A172 (cell line): ENCODE data around the gene SPO11. TPM values are rescaled to one million over a fixed set of nuclear protein-coding genes. Genes with fewer than 3 reads are reported as not detected.
A peak's percentile ranks its signal among the peaks of the same experiment; 100 is the strongest.

Experiments
- DNase-seq: peaks from one replicate; pipeline ENCODE4 v3.0.0-alpha.2; 2015; ENCODE audit warnings: low spot score
- total RNA-seq: library from RNA; depleted of rRNA; stranded (reverse); fragments of >200 nt; shearing (Covaris generic); gene quantifications from 2 replicates; pipeline ENCODE4 v1.2.3, GENCODE V29; 2014

The SPO11 gene
- total RNA-seq, 1 experiment from 2014 or later = not detected

GRCh38 chr20:57310821-57311514 is 18.6 kb upstream of the SPO11 start:
- DNase-seq = no peak

DNA sequence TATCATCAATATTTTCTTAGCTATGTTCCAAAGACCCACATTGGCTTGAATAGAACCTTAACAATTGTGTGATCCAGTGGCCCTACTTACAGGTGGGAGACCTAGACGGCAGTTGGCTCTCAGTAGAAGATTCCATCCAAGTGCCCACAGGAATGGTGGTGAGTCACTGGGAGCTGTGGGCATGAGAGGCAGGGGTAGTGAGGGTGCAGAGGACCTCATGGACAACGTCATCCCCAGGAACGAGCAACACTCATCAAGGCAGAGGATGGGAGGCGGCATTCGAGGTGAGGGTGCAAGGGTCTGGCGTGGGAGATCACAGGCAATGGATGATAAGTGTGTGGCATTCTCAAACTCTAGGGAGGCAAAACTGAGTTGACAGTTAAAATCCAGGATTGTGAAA is 17.5 kb upstream of the SPO11 start:
- DNase-seq = no peak

GRCh38 chr20:57313230-57313629 is 16.4 kb upstream of the SPO11 start:
- DNase-seq = no peak

- no peak for DNase-seq
Observed at GRCh38 chr20:57313951-57314350, 15.7 kb upstream of the SPO11 start.

DNA sequence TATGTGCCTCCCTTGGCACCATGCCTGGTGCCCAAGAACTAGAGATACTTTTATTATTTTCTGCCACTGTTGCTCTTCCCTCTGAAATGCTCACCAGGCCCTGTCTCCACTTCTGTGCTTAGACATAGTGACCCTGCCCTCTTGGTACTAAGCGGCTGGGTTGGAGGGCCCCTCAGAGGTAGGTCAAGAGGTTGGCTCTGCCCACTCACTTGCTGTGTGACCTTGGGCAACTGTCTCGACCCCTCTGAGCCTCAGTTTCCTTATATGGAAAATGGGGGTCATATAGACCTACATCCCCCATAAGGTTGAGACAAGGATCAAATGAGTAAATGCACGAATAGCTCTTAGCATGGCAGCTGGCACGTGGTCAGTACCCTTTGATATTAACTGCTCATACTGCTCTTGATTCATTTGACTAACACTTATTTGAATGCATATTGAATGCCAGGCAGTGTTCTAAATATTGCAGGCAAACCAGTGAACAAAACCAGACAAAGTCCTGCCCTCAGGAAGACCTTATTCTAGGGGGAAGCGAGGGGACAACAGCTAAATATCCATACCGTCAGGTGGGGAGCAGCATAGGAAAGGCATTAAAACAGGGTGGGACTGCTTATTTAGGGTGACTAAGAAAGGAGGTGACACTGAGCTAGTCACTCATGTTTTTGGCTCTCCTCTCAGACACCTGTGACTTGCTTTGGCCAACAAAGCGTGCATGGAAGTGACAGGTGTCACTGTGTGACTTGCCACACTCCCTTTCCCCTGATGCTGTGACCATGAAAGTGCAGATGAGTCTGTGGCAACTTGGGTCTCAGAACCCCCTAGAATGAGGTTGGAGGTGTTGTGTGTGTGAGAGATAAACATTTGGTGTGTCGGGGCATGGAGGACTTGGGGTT is 14.3 kb upstream of the SPO11 start:
- no peak for DNase-seq

GRCh38 chr20:57315976-57316480 is 13.6 kb upstream of the SPO11 start:
- no peak for DNase-seq

DNA sequence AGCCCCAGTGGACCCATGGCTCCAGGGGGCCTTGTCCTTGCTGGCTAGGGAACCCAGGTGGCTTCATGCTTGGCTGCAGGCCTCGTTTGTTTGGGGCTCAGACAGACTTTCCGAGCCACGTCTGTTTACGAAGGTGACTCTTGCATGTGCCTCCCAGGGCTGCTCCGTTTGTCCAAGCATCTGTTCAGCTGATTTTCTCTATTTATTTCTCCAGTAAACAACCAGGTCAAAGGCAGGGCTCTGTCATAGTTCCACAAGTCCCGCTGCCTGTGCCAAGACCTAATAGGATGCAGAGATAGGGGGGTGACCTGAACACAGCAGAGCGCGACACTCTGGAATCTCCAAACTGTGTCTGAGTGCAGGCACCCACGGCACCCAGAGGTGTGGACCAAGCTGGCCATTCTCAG is 12.8 kb upstream of the SPO11 start:
- DNase-seq = no peak

GRCh38 chr20:57317316-57317788 is 12.3 kb upstream of the SPO11 start:
- no peak for DNase-seq

DNA sequence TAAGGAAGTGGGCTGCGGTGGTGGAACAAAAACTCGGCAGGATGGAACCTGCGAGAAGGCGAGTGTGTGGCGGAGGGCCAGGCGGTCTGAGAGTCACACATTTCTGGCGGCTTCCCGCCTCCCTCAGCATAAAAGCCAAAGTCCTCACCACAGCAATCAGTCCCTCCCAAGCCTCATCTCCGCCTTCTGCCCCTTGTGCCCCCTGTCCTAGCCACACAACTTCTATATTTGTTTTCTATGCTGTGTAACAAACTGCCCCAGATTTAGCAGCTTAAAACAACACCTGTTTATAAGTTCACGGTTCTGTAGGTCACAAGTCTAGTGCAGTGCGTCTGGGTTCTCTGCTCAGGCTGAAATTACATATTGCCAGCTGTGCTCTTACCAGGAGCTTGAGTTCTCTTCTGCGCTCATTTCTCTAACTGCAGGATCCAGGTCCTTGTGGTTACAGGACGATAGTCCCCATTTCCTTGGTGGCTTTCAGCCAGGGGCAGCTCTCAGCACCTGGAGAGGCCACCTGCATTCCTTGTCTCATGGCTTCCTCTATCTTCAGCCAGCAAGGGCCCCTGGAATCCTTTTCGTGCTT is 11.7 kb upstream of the SPO11 start:
- no peak for DNase-seq

DNA sequence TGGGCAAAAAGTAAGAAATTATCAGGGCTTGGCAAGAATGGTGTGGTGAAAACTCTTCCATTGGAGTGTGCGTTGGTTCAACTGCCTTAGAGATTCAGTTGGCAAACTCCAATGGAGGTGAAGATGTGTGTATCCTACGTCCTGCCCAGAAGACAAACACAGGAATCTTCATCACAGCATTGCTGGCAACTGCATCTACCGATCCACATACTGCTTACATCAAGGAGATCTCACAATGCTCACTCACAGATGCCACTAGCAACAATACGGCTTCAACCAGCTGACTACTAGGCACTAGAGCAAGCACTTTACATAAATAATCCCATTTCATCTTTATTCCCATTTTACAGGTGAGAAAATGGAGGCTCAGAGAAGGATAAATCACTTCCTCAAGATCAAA is 10.0 kb upstream of the SPO11 start:
- no peak for DNase-seq

DNA sequence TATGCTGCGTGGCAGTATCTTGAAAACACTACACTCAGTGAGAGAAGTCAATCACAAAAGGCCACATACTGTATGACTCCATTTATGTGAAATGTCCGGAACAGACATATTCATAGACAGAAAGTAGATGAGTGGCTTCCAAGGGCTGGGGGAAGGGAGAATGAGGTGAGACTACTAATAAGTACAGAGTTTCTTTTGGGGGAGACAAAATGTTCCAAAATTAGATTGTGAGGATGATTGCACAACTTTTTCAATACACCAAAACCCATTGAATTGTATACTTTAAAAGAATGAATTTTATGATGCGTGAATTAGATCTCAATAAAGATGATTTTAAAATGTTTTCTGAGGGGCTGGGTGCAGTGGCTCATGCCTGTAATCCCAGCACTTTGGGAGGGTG is 9.2 kb upstream of the SPO11 start:
- no peak for DNase-seq

DNA sequence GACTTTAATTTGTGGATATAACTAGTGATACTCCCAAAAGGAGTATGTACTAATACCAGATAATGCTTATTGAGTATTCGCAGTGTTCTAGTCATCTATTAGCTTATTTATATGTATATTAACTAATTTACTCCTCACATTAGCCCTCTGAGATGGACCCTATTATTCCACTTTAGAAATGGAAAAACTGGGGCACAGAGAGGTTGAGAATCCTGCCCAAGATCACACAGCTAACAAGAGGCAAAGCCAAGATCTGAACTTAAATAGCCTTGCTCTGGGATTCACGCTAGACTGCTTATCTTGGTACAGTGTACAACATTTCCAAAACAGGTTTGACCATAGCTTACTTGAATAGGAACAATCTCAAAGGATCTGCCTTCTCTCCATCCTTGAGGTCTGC is 8.5 kb upstream of the SPO11 start:
- DNase-seq = no peak

DNA sequence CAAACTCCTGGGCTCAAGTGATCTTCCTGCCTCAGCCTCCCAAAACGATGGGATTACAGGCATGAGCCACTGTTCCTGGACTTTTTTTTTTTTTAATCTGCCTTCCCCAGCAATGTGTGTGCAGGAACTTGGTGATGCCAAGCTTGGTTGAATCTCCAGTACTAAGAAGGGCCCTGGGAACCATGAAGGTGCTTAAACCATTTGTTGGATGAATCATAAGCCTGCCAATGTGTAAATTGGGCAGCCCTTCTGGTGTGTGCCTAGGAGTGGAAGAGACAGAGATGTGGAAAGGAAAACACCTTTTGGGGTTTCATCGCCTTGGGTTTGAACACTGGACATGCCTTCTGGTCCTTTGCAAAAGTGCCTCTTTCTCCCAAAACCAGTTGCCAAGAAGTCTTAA is 7.1 kb upstream of the SPO11 start:
- peak; percentile 24 for DNase-seq

- peak; percentile 89 for DNase-seq
Observed at GRCh38 chr20:57323034-57323433, 6.6 kb upstream of the SPO11 start.

DNA sequence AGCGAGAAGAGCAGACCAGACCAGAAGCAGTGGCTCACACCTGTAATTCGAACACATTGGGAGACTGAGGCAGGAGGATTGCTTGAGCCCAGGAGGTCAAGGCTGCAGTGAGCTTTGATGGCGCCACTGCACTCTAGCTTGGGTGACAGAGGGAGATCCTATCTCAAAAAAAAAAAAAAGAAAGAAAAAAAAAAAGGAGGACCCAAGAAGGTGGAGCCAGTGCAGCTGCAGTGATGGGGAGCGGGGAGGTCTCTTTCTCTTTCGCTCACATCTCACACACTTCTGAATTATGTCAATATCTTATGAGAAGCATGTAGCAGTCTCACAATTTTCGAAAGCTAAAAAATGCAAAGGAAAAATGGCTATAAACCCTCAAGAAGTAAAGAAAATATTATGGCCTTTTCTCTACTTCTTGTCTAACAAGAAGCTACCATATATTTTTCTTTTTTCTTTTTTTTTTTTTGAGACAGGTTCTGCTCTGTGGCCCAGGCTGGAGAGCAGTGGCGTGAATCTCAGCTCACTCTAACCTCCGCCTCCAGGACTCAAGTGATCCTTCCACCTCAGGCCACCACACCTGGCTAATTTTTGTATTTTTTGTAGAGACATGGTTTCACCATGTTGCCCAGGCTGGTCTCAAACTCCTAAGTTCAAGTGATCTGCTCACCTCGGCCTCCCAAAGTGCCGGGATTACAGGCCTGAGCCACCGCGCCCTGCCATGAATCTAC is 3.8 kb upstream of the SPO11 start:
- no peak for DNase-seq

DNA sequence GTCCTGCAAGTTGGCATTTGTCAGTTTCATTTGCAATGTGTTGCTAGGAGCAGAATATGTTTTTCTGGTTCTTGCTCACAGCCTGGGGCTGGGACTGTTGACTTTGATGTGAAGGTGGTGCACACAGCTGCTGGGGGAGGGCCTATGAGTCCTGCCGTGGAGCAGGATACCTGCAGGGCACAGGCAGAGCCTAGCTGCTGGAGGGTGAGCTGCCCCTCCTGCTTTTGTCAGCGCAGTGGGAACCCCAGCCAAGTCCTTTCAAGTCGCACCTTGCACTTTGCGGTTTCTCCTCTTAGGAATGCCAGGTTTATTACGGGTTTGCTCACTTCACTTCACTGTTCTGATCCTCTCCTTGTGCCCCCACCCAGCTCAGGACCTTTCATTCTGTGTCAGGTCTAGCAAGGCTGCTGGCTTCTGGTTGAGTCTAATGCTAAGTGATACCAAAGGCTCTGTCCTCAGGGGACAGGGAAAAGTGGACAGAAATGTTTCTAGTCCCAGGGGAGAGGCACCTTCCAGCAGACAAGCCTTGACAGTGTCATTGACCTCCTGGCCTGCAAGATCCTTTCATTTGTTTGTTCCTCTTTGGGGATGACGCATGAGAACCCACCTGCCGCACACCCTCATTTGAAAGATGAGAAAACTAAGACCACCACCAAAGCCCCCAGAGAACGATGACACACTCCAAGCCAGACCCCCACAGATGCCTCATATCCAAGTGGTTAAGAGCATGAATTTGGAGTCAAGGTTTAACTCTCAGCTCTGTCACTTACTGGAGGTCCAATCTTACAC is 2.7 kb upstream of the SPO11 start:
- no peak for DNase-seq

DNA sequence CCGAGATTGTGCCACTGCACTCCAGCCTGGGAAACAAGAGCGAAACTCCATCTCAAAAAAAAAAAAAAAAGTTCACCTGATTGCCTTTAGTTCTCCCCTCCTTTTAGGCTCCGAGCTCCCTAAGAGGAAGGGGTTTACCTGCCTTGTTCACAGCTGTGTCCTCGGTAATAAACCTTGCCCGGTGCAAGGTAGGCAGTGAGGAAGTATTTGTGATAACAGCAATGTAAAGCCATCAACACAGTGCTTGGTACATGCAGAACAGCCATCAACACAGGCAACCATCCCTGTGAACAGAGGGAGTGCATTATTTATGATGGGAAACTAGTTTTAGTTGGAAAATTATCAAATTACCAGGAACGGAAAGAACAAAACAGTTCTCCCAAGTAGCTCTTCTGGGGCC is 1.8 kb upstream of the SPO11 start:
- no peak for DNase-seq

- no peak for DNase-seq
Observed at GRCh38 chr20:57330998-57331397, 1.4 kb downstream of the SPO11 start.

DNA sequence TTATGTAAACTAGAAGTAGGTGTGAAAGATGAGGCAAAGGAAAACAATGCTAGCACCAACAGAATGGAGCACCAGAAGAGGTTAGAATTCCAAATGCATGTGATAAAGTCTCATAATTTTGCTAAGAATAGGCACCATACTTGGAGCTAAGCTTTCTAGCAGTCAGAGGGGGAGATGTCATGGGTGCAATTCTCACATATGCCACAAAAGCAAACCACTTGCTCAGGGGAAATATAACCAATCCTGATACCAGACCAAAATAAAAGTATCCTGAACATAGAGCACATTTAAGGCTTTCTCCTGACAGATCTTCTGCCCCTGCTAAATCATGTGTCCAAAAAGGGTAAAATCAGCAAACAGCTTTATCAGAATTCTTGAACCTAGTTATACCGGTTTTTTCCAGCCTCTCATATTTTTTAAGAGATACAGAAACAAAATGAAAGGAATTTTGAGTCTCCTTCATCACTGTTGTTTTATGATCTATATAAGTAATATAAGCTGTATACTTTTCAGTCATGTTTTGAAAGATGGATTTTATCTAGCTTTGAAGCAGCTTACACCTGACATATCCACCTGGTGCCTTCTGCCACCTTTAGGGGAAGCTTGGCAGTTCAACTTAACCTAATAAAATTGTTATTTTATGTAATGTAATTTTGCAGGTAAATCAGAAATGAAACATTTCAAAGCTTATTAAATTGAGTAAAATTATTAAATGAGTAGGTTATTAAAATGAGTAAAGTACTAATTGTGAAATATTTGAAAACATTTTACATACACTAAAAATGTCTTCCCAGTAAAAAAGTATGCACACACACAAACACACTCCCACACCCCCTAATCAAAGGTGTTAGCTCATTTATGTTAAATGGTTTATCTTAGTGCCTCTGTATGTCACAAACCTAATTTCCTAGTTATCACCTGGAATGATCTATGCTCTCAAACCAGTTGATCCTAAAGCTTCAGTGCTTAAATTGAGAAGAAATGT is 2.8 kb downstream of the SPO11 start:
- no peak for DNase-seq

DNA sequence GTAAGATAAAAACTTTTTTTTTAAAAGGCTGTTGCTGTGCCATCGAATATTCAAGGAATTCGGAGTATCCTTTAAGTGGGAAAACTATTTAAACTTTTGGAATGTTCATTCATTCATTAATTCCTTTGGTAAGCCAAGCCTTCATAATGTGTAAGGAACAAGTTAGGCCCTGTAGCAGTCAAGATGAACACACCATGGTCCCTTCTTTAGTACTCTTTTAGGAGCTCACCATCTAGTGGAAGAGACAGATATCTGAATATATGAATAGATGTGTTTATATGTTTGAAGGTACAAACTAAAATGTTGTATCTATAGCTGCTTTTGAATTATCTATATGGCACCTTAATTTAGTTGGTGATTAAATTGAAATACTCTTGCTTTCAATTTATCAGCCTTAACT is 5.8 kb downstream of the SPO11 start:
- peak; percentile 30 for DNase-seq
